Dermis microvascular lymphatic vessel endothelial cell (primary cell): ENCODE measurements around the gene SLC17A9. TPM values are rescaled to one million over a fixed set of nuclear protein-coding genes. Genes with fewer than 3 reads are reported as not detected.

ENCODE experiments used
- DNase-seq, 2 donors: peaks; one replicate each; pipeline versions ENCODE4 v3.0.0 to v3.0.0-alpha.2; 2010; ENCODE audit warnings: low read depth in 2 of 2
- total RNA-seq: library from RNA; depleted of rRNA; stranded (reverse); fragments of >200 nt; gene quantifications from 2 replicates; pipeline ENCODE4 v1.2.1, GENCODE V29; 2014

Gene SLC17A9, protein sequence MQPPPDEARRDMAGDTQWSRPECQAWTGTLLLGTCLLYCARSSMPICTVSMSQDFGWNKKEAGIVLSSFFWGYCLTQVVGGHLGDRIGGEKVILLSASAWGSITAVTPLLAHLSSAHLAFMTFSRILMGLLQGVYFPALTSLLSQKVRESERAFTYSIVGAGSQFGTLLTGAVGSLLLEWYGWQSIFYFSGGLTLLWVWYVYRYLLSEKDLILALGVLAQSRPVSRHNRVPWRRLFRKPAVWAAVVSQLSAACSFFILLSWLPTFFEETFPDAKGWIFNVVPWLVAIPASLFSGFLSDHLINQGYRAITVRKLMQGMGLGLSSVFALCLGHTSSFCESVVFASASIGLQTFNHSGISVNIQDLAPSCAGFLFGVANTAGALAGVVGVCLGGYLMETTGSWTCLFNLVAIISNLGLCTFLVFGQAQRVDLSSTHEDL
- 5.4 and 6.2 TPM in 2 replicates for total RNA-seq

DNA sequence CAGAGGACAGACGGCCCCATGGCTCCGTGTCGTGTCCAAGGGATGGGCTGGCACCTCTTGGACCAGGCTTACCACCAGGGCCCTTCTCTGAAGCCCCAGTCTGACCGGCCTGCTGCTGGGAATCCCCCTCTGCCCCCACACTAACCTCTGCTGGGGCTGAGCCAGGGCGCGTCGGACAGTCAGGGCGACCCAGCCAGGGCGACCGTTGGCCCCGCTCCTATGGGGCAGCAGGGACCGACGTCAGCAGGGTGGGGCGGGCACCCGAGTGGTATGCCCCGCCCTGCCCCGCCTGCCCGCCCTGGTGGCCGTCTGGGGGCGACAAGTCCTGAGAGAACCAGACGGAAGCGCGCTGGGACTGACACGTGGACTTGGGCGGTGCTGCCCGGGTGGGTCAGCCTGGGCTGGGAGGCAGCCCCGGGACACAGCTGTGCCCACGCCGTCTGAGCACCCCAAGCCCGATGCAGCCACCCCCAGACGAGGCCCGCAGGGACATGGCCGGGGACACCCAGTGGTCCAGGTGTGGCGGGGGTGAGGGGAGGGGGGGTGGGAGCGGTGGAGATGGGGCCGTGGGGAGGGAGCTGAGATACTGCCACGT, at the start of gene SLC17A9:
Gene SLC17A9, plus strand, starts transcription at position 337 of the 595 bp plus-strand sequence. Its CDS starts 122 bp downstream, at position 459.
- DNase-seq: peak; percentile 32 to 86

DNA sequence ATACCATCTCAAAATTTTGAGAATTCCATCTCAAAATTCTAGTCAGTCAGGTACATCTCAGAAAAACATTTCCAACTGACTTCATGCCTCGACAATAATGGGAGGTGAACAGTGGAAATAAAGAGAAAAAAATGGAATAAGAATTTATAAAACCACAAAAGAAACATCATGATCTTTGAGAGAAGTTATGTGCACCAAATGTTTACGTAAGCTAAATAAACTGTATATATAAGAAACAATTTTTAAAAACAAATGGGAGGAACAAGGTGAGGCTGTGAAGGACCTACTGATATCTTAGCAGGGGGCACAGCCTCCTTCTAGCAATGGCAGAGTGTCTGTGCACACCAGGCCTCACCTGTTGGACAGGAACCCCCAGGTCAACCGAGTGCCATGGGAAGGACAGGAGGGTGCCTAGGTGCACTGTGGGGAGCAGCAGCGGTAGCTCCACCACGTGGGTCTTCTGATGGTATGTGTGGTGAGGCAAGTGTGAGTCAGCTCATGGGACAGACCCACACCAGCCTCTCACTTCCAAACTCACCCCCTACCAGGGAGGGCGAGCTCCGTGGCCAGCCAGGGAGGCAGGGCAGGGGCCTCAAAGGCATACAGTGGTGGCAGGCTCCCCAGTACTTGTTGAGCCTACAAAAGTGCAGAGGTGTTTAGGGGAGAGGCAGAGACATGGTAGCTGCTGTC, 49.4 kb upstream of the SLC17A9 start:
- DNase-seq: no peak

DNA sequence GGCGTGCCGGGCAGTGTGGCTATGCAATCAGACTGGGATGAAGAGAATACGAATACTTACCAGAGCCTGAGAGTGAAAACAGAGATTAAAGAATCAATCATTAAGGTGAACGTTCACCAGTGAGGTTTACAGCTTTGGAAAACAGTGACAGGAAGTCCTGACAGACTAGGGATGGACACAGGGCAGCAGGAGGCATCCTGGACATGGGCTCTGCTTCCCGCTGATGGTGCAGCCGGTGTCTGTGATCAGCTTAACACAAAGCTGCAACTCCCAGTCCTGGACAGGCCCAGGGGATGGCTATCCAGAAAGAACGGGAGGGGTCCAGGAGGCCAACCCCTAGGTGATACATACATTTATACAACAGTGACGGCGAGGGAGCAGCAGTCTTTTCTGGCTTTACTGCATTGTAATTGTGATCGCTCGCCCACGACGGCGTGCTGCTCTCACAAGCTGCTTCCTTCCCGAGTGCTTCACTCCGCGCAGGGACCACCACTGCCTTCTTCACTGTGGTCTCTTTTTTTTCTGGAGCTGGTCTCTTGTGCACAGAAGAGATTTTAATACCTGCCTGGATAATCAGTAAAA, 46.9 kb upstream of the SLC17A9 start:
- DNase-seq: peak in 1 of 2 donors; percentile 28

DNA sequence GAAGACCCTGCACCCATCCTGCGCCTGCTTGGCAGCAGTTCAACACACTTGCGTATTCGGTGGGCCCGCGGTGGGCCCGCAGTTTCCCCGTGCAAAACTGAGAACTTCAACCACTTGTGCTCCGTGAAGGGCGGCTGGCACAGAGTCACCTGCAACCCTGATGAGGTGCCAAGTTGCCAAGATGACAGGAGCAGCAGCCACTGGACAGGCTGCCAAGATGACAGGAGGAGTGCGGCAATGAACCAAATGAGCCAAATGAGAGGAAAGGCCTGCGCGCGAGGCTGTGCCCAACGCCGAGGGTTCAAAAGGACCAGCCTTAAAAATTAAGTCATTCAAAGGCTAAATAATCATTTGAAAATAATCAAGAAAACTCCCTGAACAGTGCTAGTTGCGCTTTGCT, 46.3 kb upstream of the SLC17A9 start:
- DNase-seq: no peak

DNA sequence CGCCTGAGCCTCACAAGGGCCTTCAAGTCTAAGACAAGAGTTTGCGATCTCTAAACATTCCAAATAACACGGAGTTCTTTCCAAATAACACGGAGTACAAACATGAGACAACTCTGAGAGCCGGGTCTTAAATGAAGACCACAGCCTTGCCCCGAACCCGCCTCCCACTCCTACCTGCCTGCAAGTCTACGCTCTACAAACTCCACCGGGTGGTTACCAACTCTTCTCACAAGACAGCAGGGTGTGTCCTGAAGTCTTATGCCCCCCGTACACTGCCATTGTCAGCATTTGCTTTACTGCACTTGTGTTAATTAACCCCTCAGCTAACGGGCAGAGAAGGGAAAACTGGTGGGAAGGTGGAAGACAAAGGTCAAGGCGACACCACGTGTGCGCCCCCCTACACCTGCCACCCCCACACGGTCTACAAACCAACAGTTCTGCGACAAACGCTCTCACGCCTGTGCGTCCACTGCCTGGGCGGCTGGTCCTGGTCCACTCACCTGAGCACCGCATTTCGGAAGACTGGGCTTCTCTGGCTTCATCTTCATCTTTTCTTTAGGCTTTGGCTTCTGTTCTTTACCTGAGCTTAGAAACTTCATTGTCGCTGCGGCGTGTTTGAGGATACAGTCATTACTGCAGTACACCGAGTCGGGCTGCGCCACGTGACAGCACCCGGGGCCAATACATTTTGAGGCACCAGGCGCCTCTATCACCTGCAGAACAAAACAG, 45.7 kb upstream of the SLC17A9 start:
- DNase-seq: no peak

DNA sequence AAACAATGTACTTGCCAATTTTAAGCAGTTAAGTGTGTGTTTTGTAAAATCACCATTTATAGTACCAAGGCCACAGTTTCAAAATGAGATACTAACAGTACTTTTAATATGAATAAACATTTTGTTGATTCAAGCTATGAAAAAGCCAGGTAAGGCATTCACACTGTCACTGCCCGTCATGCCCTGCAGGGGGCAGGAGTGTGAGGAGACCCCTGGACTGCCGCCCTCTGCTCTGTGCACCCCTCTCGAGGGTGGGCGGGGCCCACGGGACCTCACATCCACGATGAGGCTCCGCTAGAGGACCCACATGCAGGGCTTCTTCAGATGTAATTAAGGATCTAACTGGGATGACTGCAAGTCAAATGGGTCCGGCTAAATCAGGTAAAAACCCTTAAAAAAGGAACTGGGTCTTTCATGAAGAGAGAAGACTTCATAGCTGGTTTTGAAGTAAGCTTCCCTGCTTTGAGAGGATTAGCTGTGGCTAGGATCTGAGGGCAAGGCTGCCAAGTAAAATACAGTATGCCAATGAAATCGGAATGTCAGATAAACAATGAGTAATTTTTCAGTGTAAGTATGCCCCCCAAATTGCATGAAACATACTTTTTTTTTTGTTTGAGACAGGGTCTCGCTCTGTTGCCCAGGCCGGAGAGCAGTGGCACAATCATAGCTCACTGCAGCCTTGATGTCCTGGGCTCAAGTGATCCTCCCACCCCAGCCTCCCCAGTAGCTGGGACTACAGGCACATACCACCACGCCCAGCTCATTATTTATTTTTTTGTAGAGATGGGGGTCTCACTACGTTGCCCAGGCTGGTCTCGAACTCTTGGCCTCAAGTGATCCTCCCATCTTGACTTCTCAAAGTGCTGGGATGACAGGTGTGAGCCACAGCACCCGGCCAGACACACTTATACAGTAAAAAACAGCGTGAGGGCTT, 44.9 kb upstream of the SLC17A9 start:
- DNase-seq: peak in 1 of 2 donors; percentile 28

DNA sequence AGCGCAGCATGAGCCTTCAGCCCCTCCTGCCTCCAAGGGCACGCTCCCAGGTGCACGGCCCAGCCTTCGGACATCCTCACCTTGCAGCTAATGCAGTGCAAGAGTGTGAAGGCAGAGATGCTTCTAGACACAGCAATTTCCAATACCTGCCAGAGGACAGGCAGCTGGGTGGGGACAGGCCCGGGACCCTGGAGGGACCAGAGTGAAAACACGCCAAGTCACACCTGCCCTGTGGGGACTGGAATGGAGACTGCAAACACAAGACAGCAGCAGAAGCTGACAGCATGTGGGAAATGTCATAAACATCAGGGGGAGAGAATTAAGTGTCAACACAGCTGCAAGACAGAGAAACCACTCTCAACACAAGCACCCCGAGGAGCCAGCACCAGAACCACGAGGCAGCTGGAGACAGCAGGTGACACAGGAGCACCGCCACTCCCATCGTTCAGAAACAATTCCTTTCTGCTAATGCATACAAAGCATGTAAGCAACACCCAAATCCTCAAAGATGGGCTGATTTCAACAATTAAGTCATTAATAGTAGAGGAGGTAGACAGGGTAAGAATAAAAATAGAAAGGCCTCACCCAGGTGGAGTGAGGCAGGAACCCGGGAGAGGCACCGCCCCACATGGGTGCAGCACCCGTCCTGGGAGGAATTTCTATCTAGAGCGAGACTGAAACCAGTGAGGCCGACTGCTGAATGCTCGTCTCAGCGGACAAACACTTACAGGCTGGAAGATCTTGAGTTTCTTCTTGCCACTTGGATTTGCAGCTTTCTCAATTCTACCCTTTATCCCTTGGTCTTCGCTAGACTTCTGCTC, 43.3 kb upstream of the SLC17A9 start:
- no peak for DNase-seq

DNA sequence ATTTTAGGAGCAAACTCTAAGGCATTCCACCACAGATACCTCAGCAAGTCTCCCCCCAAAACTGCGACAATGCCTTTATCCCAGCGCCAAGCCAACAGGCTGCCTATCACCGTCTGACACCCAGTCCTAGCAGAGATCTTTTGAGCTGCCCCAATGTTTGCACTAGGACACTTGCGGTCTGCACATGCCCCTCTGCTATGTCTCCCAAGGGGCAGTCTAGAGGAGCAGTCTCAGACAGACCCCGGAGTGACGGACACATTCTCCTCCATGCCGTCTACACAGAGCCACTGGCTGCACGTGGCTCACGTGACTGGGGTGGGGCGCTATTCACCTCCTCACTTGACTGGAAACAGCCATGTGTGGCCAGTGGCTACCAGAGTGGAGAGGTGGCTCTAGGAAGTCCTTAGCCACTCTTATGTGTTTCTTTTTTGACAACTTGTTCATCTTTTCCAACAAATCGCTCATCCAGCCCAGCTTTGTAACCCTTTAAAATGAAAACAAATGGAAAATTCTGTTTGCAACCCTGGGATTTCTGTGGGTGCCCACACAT, 42.2 kb upstream of the SLC17A9 start:
- DNase-seq: no peak

DNA sequence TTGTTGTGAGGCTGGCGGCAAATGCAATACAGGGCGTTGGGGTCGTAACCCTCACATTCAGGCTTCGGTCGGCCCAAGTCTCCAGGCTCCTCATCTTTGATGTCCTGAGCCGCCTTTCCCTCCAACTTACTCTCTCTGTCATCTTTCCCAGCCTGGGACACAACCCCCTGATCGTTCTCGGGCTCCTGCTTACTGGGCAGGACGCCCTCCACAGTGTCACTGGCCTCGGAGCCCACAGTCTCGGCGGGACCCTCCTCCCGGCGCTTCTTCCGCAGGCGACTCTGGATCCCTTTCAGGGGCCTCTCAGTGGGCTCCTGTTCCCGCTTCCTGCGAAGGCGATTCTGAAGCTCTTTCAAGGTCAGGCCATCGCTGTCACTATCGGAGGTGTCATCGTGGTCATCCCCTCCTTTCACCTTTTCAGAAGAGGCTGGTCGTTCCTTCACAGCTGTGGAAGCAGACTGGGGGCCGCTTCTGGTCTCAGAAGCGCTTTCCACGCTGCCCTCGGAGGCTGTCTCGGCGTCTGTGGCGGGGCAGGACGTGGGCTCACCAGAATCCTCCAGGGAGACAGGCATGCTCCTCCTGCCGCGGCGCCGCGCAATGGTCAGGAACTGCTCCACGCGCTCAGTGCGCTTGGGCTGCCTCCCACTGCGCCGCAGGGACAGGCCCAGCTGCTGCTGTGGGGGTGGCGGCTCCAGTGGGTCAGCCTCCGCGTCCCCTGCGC, 41.6 kb upstream of the SLC17A9 start:
- no peak for DNase-seq

DNA sequence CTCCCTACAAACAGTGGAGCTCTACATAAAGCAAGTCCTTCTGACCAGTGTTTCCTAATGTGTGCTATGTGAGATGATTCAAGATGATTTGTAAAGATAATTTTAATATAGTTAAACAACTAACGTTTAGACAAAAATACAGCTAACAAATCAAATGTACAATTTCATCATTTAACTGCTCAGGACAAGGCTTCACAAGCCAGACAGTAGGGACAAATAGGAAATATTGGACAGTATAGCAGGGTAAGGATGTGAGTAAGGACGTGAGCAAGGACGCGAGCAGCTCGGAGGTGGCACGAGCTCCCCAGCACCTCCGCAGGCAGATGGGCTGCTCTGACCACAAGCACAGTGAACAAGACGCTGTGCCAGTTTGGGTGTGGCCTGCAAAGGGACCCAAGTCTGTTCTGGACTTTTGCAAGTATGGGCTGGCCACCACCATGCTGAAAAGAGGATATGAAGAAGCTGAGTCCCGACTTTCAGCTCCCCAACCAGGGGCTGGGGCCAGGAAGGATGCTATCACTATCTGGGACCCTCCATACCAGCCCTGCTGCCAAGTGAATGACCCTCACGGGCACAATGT, 40.7 kb upstream of the SLC17A9 start:
- no peak for DNase-seq

DNA sequence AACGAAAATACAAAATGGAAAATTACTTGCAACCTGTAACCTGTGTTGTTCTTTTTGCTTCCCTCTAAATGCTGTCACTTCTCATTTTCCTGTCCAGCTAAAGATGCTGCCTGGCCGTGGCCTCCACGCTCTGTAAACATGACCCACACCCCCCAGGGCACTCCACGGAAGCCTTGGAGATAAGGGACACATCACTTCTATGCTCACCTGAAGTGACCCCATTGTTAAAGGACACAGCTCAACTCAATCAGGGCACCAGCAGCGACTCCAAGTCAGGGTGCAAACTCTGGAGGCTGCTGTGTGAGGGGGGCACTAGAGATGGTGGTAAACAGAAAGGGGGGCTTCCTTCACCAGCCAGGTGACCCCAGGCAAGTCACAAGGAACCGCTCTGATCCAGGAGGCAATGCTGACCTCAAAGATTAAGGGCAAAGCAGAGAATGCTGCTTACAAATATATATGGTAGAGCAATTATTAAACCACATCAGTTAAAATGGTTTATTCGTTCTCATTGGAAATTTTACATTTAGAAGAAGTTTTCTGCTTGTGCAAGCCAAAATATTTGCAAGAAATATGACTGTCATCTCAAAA, 39.4 kb upstream of the SLC17A9 start:
- no peak for DNase-seq

DNA sequence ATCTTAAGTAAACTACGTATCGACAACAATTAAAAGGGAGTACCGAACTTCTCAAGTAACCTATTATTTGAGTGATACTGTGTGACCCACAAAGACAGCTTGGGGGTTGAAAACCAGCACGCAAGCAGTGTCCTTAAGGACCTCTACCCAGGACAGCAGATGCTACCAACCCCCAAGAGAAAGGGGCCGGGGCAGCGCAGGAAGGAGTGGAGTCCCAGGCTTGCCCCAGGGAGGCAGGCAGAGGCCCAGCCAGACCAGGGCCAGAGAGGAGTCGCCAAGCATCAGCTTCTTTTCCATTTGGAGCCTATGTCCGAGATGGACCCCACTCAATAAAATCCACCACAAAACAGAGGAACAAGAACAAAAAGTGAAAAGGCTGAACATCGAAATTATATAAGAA, 38.1 kb upstream of the SLC17A9 start:
- DNase-seq: no peak

DNA sequence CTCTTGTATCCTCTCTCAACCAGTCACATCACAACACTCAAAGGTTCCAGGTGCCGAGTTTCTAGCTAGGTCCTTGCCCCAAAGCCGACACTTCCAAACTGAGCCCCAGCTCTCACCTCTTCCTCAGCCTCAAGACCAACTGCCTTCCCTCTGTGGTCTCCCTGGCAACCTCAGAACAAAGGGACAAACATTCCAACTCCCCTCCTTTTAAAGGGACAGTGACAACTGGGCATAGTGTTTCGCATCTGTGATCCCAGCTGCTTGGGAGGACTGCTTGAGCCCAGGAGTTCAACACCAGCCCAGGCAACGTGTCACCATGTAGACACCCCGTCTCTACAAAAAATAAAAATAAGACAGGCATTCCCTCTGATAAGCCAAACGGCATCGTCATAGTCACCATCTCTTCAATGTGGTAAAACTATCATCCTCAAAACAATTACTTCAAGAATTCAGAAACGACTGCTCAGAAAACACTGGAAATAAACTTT, 37.5 kb upstream of the SLC17A9 start:
- DNase-seq: peak; percentile 54 to 59

DNA sequence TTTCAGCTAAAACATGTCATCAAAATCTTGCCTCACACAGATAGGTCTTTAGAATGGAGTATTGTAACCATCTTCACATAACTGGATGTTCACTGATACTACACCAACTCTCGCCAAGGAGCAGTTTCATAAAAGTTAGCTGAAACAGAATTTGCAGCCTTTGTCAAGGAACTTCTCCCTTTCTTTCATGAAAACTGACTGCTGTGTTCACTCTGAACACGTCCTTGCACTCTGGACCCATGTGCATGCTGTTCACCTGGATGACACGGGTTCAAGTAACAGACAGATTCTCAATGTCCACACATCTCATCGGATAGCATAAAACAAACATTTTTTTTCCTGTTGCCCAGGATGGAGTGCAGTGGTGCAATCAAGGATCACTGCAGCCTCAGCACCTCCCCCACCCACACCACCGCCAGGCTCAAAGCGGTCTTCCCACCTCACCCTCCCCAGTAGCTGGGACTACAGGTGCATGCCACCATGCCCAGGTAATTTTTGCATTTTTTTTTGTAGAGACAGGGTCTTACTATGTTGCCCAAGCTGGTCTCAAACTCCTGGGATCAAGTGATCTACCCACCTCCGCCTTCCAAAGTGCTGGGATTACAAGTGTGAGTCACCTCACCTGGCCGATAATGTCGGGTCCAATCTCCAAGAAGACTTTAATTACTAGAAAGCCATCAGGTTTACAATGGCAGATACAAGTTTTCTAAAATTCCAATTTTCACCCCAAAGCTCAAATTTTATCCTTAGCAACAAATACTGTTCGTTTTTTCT, 35.6 kb upstream of the SLC17A9 start:
- no peak for DNase-seq

DNA sequence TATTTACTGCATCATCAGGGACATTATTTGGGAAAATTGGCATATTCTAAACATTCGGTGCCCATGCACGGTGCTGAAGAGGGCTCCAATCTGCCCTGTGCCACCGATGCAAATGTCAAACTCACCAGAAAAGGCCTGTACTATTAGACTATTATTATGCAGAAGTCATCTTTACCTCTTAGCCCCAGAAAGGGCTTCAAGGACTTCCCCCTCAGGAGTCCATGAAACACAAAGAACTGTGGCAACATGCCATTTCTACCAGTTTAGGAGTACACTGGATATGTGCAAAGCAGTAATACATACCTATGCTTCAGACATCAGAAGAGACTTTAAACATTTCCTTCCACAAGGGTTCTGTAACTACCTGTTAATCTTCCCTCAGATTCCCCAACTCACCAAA, 34.8 kb upstream of the SLC17A9 start:
- DNase-seq: no peak

DNA sequence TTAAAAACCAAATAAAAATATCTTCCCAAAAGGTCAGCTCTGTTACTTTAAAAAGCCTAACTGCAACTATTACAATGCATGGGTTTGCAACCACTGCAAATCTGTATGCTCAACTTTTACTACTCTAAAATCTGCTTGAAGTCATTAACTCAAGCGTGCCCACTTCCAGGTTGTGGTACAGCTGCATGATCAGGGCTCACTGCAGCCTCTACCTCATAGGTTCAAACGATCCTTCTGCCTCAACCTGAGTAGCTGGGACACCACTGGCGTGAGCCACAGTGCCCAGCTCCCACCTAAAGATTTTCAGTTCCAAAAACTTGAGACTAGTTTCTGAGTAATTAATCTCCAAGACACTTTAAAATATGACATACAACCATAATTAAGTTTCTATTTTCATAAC, 34.4 kb upstream of the SLC17A9 start:
- DNase-seq: no peak

DNA sequence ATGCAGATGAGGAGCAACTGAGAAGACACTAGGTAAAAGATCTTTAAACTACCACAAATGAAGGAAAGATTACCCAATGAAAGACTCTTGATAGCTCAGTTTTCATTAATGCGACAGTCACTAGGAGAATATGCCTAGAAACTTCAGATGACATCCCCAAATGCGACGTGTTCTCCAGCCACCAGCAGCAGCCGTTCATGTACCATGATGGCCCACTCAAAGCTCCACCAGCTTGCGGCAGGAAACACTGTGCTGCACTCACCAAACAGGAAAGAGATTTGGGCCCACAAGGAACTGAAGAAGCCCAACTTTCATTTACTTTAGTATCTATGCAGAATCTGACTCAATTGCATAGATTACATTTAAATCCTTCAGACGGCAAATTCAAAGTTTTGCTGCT, 33.7 kb upstream of the SLC17A9 start:
- no peak for DNase-seq
